H1 (cell line): ENCODE data around the gene RASGRP3. TPM values are rescaled to one million over a fixed set of nuclear protein-coding genes. Genes with fewer than 3 reads are reported as not detected.
A peak's percentile ranks its signal among the peaks of the same experiment; 100 is the strongest.

Source experiments
- CTCF ChIA-PET: fragments of 300-600 bp; sonication (Branson Sonifier 250); formaldehyde crosslinking; loops from one replicate; lab custom pipeline; 2021; ENCODE audit not compliant: partially characterized antibody; lab: Charles Lee
- POLR2A ChIA-PET: fragments of 300-600 bp; sonication (Branson Sonifier 250); formaldehyde crosslinking; loops from one replicate; lab custom pipeline; 2021; ENCODE audit warnings: inconsistent platforms; ENCODE audit not compliant: partially characterized antibody; lab: Charles Lee
- DNase-seq, 2 experiments: peaks; one replicate each; pipeline versions ENCODE4 v3.0.0 to v3.0.0-alpha.2; 2010 to 2022; ENCODE audit warnings: low spot score in 2 of 2, low read depth in 1 of 2, mixed read lengths in 1 of 2
- FAIRE-seq: peaks from 2 replicates; lab custom pipeline; 2011; peaks lifted over from hg19 to GRCh38; lab: Jason Lieb, UNC
- H2AFZ ChIP-seq: 2 replicates; pipeline ENCODE4 v1.8.1; 2012; ENCODE audit warnings: low read length, inconsistent platforms
- H2AK5ac ChIP-seq: 2 replicates; pipeline ENCODE4 v1.6.1; 2013; ENCODE audit warnings: low read depth, low read length
- H2BK120ac ChIP-seq: replicated peaks from 2 replicates; pipeline ENCODE3; 2013; ENCODE audit warnings: low read depth, low read length, inconsistent platforms
- H2BK12ac ChIP-seq: 2 replicates; pipeline ENCODE4 v1.6.1; 2013; ENCODE audit warnings: low read depth, low read length
- H2BK15ac ChIP-seq: 2 replicates; pipeline ENCODE4 v1.6.1; 2013; ENCODE audit warnings: low read length
- H2BK20ac ChIP-seq: 2 replicates; pipeline ENCODE4 v1.6.1; 2013; ENCODE audit warnings: low read length
- H2BK5ac ChIP-seq: 2 replicates; pipeline ENCODE4 v1.6.1; 2013; ENCODE audit warnings: low read depth, low read length
- H3K14ac ChIP-seq: 2 replicates; pipeline ENCODE4 v1.6.1; 2013; ENCODE audit warnings: inconsistent platforms; ENCODE audit not compliant: insufficient read length
- H3K18ac ChIP-seq: 2 replicates; pipeline ENCODE4 v1.6.1; 2013; ENCODE audit warnings: low read length; ENCODE audit errors: extremely low read depth
- H3K23ac ChIP-seq: 2 replicates; pipeline ENCODE4 v1.6.1; 2013; ENCODE audit warnings: inconsistent platforms; ENCODE audit not compliant: insufficient read length
- H3K23me2 ChIP-seq: 2 replicates; pipeline ENCODE4 v1.6.1; 2013; ENCODE audit warnings: low read depth, low read length
- H3K27ac ChIP-seq: 2 replicates; pipeline ENCODE4 v1.6.1; 2011; ENCODE audit warnings: low read depth, low read length, inconsistent platforms
- H3K27me3 ChIP-seq, 4 experiments: replicated peaks in 1 of 4; 1 replicate in 1 of 4; 2 replicates in 3 of 4; pipeline versions ENCODE4 v1.6.1 to v1.8.1; 2011 to 2013; ENCODE audit warnings: low read length in 3 of 4, mild to moderate bottlenecking in 3 of 4, inconsistent platforms in 2 of 4, mixed read lengths in 2 of 4, moderate library complexity in 1 of 4; ENCODE audit not compliant: control insufficient read depth in 3 of 4, insufficient read depth in 3 of 4; ENCODE audit errors: extremely low read depth in 1 of 4
- H3K36me3 ChIP-seq, 4 experiments: 2 replicates each; pipeline versions ENCODE4 v1.6.1 to v1.8.1; 2011 to 2013; ENCODE audit warnings: mild to moderate bottlenecking in 4 of 4, low read length in 3 of 4, moderate library complexity in 2 of 4, control low read depth in 1 of 4, inconsistent platforms in 1 of 4; ENCODE audit not compliant: insufficient read depth in 4 of 4, control insufficient read depth in 2 of 4
- H3K4ac ChIP-seq: replicated peaks from 2 replicates; pipeline ENCODE3; 2013; ENCODE audit warnings: low read length, low read depth, mixed read lengths, inconsistent platforms; ENCODE audit not compliant: insufficient read length
- H3K4me1 ChIP-seq, 4 experiments: replicated peaks in 1 of 4; 1 replicate in 1 of 4; 2 replicates in 3 of 4; pipeline versions ENCODE4 v1.6.1 to v1.8.1; 2011 to 2013; ENCODE audit warnings: low read length in 3 of 4, inconsistent platforms in 2 of 4, mixed read lengths in 1 of 4; ENCODE audit not compliant: insufficient read depth in 4 of 4, control insufficient read depth in 3 of 4
- H3K4me2 ChIP-seq, 2 experiments: 2 replicates each; pipeline versions ENCODE4 v1.6.1 to v1.8.1; 2011 to 2013; ENCODE audit warnings: low read depth in 2 of 2, low read length in 2 of 2, control low read depth in 1 of 2, inconsistent platforms in 1 of 2, mild to moderate bottlenecking in 1 of 2; ENCODE audit not compliant: insufficient read depth in 1 of 2
- H3K4me3 ChIP-seq, 4 experiments: fragments of 200-600, 300-600 bp in 1 of 4; sonication (generic), shearing (Covaris generic), sonication (Bioruptor Twin) in 1 of 4; 2 replicates each; pipeline versions ENCODE4 v1.5.1 to v1.8.1; 2011 to 2016; ENCODE audit warnings: low read length in 4 of 4, low read depth in 3 of 4, control low read depth in 2 of 4, inconsistent platforms in 2 of 4, mild to moderate bottlenecking in 2 of 4, mixed read lengths in 1 of 4, moderate library complexity in 1 of 4; ENCODE audit not compliant: insufficient read depth in 2 of 4; ENCODE audit errors: extremely low read depth in 1 of 4
- H3K56ac ChIP-seq: replicated peaks from 2 replicates; pipeline ENCODE3; 2013; ENCODE audit warnings: low read depth, mild to moderate bottlenecking, mixed read lengths, low read length, inconsistent platforms; ENCODE audit not compliant: insufficient read length
- H3K79me1 ChIP-seq: 2 replicates; pipeline ENCODE4 v1.6.1; 2013; ENCODE audit warnings: low read depth, low read length, control low read depth
- H3K79me2 ChIP-seq, 2 experiments: 2 replicates each; pipeline versions ENCODE4 v1.6.1 to v1.8.1; 2012 to 2013; ENCODE audit warnings: low read length in 2 of 2, mild to moderate bottlenecking in 2 of 2, inconsistent platforms in 1 of 2; ENCODE audit not compliant: insufficient read depth in 2 of 2, control insufficient read depth in 1 of 2
- H3K9ac ChIP-seq, 4 experiments: replicated peaks in 1 of 4; 1 replicate in 1 of 4; 2 replicates in 3 of 4; pipeline versions ENCODE4 v1.6.1 to v1.8.1; 2011 to 2013; ENCODE audit warnings: low read depth in 3 of 4, low read length in 3 of 4, control low read depth in 2 of 4, mild to moderate bottlenecking in 2 of 4, moderate library complexity in 2 of 4, inconsistent platforms in 1 of 4; ENCODE audit errors: extremely low read depth in 1 of 4
- H3K9me3 ChIP-seq, 2 experiments: 2 replicates each; pipeline versions ENCODE4 v1.6.1 to v1.8.1; 2012 to 2013; ENCODE audit warnings: mild to moderate bottlenecking in 2 of 2, moderate library complexity in 2 of 2, control low read depth in 1 of 2, inconsistent platforms in 1 of 2, low read depth in 1 of 2, low read length in 1 of 2, mixed read lengths in 1 of 2; ENCODE audit not compliant: insufficient read depth in 2 of 2
- H4K20me1 ChIP-seq, 2 experiments: replicated peaks in 1 of 2; 2 replicates each; pipeline versions ENCODE3 to v1.8.1; 2011 to 2013; ENCODE audit warnings: inconsistent platforms in 2 of 2, low read length in 2 of 2, mild to moderate bottlenecking in 1 of 2; ENCODE audit not compliant: insufficient read depth in 2 of 2, control insufficient read depth in 1 of 2
- H4K5ac ChIP-seq: 2 replicates; pipeline ENCODE4 v1.6.1; 2013; ENCODE audit warnings: low read length, low read depth, mixed read lengths, inconsistent platforms; ENCODE audit not compliant: insufficient read length
- H4K8ac ChIP-seq: 2 replicates; pipeline ENCODE4 v1.8.0; 2013; ENCODE audit warnings: mild to moderate bottlenecking, moderate library complexity, low read length, inconsistent platforms; ENCODE audit not compliant: insufficient read depth; ENCODE audit errors: extremely low read depth
- H4K91ac ChIP-seq: replicated peaks from 2 replicates; pipeline ENCODE3; 2013; ENCODE audit warnings: low read length, mixed read lengths, inconsistent platforms; ENCODE audit not compliant: insufficient read length
- ASH2L ChIP-seq: fragments of 200-600, 300-600 bp; sonication (generic); IDR thresholded peaks from one replicate; pipeline ENCODE4 v1.7.1; 2017; ENCODE audit warnings: low read length
- ATF2 ChIP-seq: IDR thresholded peaks from 2 replicates; pipeline ENCODE4 v1.6.1; 2012; ENCODE audit warnings: low read length, inconsistent platforms
- BACH1 ChIP-seq: IDR thresholded peaks from 2 replicates; pipeline ENCODE4 v1.6.1; 2012; ENCODE audit warnings: low read length, improper control_type of control experiment
- CEBPB ChIP-seq: IDR thresholded peaks from 2 replicates; pipeline ENCODE4 v1.6.1; 2012; ENCODE audit warnings: low read depth, low read length
- EGR1 ChIP-seq: IDR thresholded peaks from 2 replicates; pipeline ENCODE4 v1.6.1; 2011; ENCODE audit warnings: low read depth, low read length, borderline replicate concordance
- EZH2 ChIP-seq: fragments of 200-600 bp; sonication (generic); IDR thresholded peaks from 2 replicates; pipeline ENCODE4 v1.7.1; 2012; ENCODE audit warnings: low read depth, mild to moderate bottlenecking, moderate library complexity, low read length, inconsistent platforms; ENCODE audit not compliant: severe bottlenecking
- GABPA ChIP-seq: IDR thresholded peaks from 2 replicates; pipeline ENCODE4 v1.6.1; 2011; ENCODE audit warnings: mild to moderate bottlenecking, low read length, moderate library complexity, borderline replicate concordance; ENCODE audit not compliant: insufficient read depth
- SAP30 ChIP-seq: fragments of 300-600 bp; sonication (generic); IDR thresholded peaks from 2 replicates; pipeline ENCODE4 v1.7.1; 2012; ENCODE audit warnings: low read length, moderate library complexity, mild to moderate bottlenecking, inconsistent platforms; ENCODE audit not compliant: insufficient read depth, insufficient replicate concordance
- SIX5 ChIP-seq: IDR thresholded peaks from 2 replicates; pipeline ENCODE4 v1.6.1; 2011; ENCODE audit warnings: mild to moderate bottlenecking, low read depth, low read length
- TCF12 ChIP-seq: IDR thresholded peaks from 2 replicates; pipeline ENCODE4 v1.6.1; 2011; ENCODE audit warnings: low read depth, mild to moderate bottlenecking, low read length
- WGBS, 2 experiments: shearing (Covaris generic) in 1 of 2; methylation state at CpG; one replicate each; pipeline versions ENCODE4 v1.1.6 to v1.1.7; 2013 to 2015; ENCODE audit warnings: low lambda C conversion rate in 2 of 2, mixed read lengths in 2 of 2, inconsistent platforms in 1 of 2, low coverage in 1 of 2, missing lambda C conversion rate in 1 of 2; ENCODE audit not compliant: insufficient replicate concordance in 2 of 2, insufficient coverage in 1 of 2, insufficient read length in 1 of 2; ENCODE audit errors: extremely low coverage in 1 of 2, missing lambda C conversion rate in 1 of 2; 5-methylcytosine and 5-hydroxymethylcytosine counted together
- polyA plus RNA-seq, 7 experiments: library from polyadenylated mRNA; depleted of rRNA in 3 of 7; stranded (reverse) in 5 of 7; unstranded in 2 of 7; fragments of >200 nt in 5 of 7; fragments of 200-250 nt in 2 of 7; gene quantifications; 1 replicate in 5 of 7; 2 replicates in 1 of 7; 4 replicates in 1 of 7; pipeline versions ENCODE4 v1.2.1 to v1.2.3, GENCODE V29; 2011 to 2013; ENCODE audit warnings: missing spikeins in 2 of 7, mixed read lengths in 2 of 7
- total RNA-seq: library from RNA; stranded (reverse); fragmentation: NEBNext Ultra II Directional; extraction: Animal tissue kit (Norgen Biotek cat#: 25700); gene quantifications from 2 replicates; pipeline ENCODE4 v1.2.1, GENCODE V29; 2021

Gene RASGRP3
- total and polyA plus RNA-seq, 2 of the 8 experiments (the other 6 are each of a cell fraction or from before 2014, with no cell fraction given) = 0.06 TPM; not detected in 1

GRCh38 chr2:33522576-33522975, 46.1 kb downstream of the RASGRP3 start:
- Histone ChIP-seq H4K20me1 (no peaks in the 10 kb centered on the region), H3K56ac (no peak overlapping the region), H3K23me2 (no peaks in the 10 kb centered on the region), H3K9me3 (peaks cover 0 to 2% of the 10 kb centered on the region in 2 experiments; a peak in 1 of 4 replicates), H3K36me3 (no peaks in the 10 kb centered on the region), H3K4me3 (no peak overlapping the region), H4K8ac (no peak overlapping the region), H3K23ac (no peak overlapping the region), H2BK120ac (no peak overlapping the region), H3K4ac (no peak overlapping the region), H3K79me2 (no peaks in the 10 kb centered on the region), H2BK20ac (no peak overlapping the region), H2BK12ac (no peak overlapping the region), H4K5ac (no peak overlapping the region), H3K4me1 (no peaks in the 10 kb centered on the region), H3K9ac (no peak overlapping the region), H4K91ac (no peak overlapping the region), H3K79me1 (no peaks in the 10 kb centered on the region), H2BK15ac (no peak overlapping the region), H3K27me3 (no peaks in the 10 kb centered on the region), H3K14ac (no peak overlapping the region), H3K27ac (no peak overlapping the region), H2AFZ (0 out of 2 replicates have a peak overlapping the region, but pooled peaks have one; percentile 9), H3K4me2 (no peak overlapping the region), H2AK5ac (no peak overlapping the region), H3K18ac (no peak overlapping the region), H2BK5ac (no peak overlapping the region)
- 72% methylated on average over 3 of the region's 4 CpGs; no CpG with 5 or more reads in 1 of the 2 experiments for WGBS, 2 experiments
- ChIA-PET CTCF (no interaction called here), POLR2A (interaction anchor here (1.0 kb wide), 1 partner anchor 10 kb away, joined by 3 read pairs; no protein-coding TSS in a partner anchor)
- no peak for DNase-seq
- no peak for FAIRE-seq
- TF ChIP-seq GABPA = no peak
- TF ChIP-seq SAP30 = no peak
- TF ChIP-seq TCF12 = no peak
- no peak for TF ChIP-seq EGR1
- no peak for TF ChIP-seq EZH2
- no peak for TF ChIP-seq CEBPB
- TF ChIP-seq BACH1 = no peak
- TF ChIP-seq ATF2 = no peak
- TF ChIP-seq ASH2L = no peak
- no peak for TF ChIP-seq SIX5
